COLO668 (cell line): ENCODE data around the gene RNASE12.
"Not testable (repeated sequence)": the region's sequence is repeated elsewhere in the genome, so short reads cannot be mapped to it uniquely, and the experiment has no call there.

Experiments used
- DNase-seq: peaks from one replicate; lab custom pipeline; 2025; ENCODE audit not compliant: unreplicated experiment; lab: John Stamatoyannopoulos, UW

The RNASE12 gene

GRCh38 chr14:20583142-20583541 is 8.0 kb downstream of the RNASE12 start:
- DNase-seq, result no peak

DNA sequence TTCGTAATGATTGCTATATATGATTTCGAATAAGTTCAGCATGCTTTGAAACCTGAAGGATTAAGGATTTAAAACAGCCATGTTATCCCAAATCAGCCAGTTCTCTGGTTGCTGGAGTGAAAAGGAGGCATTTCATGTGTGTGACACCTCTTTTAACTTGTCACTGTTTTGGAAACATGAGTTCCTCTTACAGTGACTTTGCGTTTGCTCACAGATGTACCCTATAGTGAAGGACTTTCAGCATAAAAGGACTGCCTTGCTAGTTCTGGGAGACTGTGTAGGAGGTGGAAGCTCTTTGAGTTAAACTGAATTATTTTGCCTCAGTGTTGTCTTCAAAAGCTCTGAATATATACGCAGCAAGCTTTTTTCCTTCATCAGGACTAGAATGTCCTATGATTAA is 10.9 kb downstream of the RNASE12 start:
- no peak for DNase-seq

DNA sequence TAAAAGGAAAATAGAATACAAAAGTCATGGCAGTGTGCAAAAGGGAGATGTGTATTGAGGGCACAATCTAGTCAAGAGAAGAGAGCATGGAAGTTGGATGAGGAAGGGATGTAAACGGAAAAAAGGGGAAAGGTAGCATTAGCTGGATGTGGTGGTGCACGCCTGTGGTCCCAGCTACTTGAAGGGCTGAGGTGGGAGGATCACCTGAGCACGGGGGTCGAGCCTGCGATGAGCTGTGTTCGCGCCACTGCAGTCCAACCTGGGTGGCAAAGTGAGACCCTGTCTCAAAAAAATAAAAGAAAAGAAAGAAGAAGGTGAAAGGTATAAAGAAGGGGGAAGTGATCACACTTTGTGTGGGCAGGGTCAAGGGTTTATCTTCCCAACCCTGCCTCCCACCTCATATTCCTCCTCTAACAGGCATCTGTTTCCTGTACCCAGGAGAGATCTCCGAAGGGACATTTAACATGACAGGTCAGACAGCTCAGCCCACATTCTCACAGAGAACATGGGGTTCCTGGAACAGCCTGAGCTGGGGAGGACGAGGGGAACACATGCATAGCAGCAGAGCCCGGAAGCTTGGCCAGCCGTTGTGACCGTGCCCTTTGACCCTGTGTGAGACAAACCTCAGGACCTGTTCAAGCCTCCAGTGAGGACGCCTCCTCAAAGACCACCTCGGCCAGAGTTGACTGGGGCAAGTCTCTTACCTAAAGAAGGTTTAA is 12.2 kb downstream of the RNASE12 start:
- no peak for DNase-seq

DNA sequence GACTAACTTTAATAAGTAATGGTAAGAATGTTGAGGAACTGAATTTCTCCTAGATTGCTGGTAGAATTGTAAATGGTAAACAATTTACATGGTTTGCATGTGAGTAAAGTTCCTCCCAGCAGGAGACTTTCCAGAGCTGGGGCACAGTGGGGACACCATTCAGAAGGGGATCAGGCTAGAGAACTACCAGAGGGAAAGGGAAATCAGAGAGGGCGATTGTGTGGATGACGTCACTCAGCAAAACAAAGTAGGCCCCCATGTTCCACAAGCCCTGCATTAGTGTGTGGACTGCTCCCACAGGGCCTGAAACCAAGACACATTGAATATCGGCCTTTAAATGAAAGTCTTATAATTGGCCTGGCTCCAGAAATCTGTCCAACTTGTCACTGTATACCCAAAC is 12.9 kb downstream of the RNASE12 start:
- DNase-seq, result no peak

DNA sequence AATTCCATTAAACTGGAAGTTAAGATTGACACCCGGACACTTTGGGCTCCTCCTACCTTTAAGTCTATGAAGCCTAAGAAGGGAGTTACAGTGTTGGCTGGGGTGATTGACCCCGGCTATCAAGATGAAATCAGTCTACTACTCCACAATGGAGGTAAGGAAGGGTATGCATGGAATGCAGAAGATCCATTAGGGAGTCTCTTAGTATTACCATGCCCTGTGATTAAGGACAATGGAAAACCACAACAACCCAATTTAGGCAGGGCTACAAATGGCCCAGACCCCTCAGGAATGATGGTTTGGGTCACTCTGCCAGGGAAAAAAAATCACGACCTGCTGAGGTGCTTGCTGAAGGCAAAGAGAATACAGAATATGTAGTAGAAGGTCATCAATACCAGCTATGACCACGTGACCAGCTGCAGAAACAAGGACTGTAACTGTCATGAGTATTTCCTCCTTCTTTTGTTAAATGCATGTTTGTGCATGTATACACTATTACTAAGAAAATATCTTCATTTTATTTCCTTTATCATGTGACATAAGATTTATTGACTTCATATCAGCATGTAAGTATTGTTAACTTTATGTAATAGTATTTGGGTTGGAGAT is 18.7 kb downstream of the RNASE12 start:
- DNase-seq, result not testable (repeated sequence)

GRCh38 chr14:20570720-20571119 is 20.5 kb downstream of the RNASE12 start:
- not testable (repeated sequence) for DNase-seq

DNA sequence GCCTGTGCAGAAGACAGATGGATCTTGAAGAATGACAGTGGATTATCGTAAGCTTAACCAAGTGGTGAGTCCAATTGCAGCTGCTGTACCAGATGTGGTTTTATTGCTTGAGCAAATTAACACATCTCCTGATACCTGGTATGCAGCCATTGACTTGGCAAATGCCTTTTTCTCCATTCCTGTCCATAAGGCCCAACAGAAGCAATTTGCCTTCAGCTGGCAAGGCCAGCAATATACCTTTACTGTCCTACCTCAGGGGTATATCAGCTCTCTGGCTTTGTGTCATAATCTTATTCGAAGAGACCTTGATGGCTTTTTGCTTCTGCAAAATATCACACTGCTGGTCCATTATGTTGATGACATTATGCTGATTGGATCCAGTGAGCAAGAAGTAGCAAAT is 21.3 kb downstream of the RNASE12 start:
- DNase-seq, result not testable (repeated sequence)

DNA sequence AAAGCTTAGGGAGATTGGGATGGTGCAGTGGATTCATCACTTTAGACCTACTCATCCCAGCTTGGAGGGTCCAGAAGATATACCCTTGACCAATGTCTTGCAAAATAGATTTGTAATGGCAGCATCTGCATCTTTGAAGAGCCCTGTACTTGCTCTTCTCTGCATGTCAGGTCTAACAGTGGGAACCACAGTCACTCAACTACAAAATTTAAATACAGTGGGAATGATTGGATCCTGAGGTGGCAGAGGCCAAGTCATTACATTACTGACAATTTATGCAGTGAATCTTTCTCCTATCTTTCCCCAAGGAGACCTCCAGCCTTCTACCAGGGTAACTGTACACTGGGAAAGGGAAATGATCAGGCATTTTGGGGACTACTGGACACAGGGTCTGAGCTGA is 22.1 kb downstream of the RNASE12 start:
- DNase-seq, result no peak

DNA sequence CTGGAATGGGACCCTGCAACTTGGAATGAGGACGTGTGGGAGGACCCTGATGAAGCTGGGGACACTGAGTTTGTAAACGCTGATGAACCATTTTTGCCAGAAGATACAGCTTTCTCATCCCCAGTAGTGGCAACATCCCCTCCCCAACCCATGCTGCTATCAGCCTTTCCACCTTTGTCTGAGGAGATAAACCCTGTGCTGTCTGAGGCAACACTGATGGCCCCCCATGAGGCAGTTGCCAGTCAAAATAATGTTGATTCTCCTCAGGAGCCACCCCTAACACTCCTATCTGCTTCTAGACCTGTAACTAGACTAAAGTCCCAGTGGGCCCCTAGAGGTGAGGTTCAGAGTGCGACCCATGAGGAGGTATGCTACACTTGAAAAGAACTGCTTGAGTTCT is 22.8 kb downstream of the RNASE12 start:
- DNase-seq, result no peak

- not testable (repeated sequence) for DNase-seq
These were observed 24.0 kb downstream of the RNASE12 start for GRCh38 chr14:20567199-20567598.

GRCh38 chr14:20564501-20564997 is 26.6 kb downstream of the RNASE12 start:
- DNase-seq, result no peak

GRCh38 chr14:20563971-20564370 is 27.2 kb downstream of the RNASE12 start:
- no peak for DNase-seq

DNA sequence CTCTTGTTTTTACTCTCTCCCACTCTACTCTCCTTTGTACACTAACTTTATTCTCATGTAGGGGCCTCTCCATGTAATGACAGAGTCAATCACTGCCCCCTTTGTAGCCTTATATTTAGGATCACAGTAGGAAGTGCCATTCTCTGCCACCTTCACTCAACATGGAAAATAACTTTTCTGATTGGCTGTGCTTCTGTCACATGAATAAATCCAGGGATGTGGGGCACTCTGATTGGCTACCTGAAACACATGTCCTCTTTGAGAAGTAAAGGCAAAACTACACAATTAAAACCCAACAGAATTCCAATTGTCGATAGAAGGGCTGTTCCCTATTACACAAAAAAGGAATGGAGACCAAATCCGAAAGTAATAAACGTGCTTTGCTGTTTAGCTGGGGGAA is 30.2 kb downstream of the RNASE12 start, which contains the start of gene RNASE9:
RNASE9 (minus strand) TSS at position 87 of the 400 bp plus-strand sequence.
- DNase-seq, result no peak

GRCh38 chr14:20559461-20559904 is 31.7 kb downstream of the RNASE12 start:
- no peak for DNase-seq

DNA sequence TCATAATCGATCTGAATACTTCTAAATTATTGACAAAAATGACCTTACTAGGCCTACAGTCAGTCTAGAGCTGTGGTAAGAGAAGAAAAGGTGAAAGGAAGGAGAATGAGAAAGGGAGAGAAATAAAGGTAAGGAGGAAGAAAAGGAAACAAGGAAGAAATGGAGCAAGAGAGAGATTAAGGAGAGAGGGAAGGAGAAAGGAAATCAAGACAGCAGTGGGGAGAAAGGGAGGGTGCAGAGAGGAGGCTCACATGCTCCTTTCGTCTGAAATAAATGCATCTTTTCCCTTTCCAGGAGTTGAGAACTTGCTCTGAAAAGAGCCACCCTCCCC is 34.0 kb downstream of the RNASE12 start:
- no peak for DNase-seq

DNA sequence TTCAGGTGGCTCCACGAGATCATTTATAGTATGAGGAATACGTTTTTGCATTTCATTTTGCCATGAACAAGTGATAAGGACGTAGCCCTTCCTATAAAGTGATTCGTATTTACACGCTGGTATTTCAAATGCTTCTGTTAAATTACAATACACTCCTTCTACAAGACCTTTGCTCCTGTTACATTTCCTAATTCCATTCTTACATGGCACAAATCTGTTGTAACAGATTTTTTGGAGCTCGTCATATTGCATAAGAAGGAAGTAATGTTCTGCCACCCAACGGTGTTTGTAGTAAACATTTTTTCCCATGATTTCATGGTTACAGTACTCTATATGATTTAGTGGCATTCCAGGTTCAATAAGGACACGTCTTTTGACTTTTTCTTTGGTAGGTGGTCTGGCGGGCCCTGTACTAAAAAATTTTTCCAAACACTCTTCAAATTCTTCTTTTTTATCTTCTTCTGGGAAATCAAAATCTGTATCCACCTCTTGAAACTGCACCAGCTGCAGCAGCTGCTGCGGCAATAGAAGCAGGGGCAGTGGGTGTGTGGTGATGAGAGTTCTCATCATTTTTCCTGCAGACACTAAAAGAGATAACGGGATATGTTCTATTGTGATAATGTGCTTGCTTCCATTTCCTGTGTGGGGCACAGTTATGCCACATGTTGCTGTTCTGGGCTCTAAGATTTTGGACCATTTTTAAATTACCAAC is 34.5 kb downstream of the RNASE12 start:
- DNase-seq, result no peak

GRCh38 chr14:20555845-20556244 is 35.3 kb downstream of the RNASE12 start:
- DNase-seq, result no peak

DNA sequence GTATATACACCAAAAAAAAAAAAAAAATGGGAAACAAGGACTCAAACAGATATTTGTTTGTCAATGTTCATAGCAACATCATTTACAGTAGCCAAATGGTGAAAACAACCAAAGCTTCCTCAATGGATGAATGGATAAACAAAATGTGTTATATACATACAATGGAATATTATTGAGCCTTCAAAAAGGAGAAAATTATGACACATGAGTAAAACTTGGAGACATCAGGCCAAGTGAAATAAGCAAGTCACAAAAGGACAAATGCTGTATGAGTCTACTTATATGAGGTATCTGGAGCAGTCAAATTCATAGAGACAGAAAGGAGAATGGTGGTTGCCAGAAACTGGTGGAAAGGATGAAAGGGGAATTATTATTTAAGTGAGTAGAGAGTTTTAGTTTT is 38.2 kb downstream of the RNASE12 start:
- no peak for DNase-seq

- no peak for DNase-seq
These were observed 39.6 kb downstream of the RNASE12 start for GRCh38 chr14:20551606-20552005.

GRCh38 chr14:20550926-20551325 is 40.2 kb downstream of the RNASE12 start:
- DNase-seq, result no peak

DNA sequence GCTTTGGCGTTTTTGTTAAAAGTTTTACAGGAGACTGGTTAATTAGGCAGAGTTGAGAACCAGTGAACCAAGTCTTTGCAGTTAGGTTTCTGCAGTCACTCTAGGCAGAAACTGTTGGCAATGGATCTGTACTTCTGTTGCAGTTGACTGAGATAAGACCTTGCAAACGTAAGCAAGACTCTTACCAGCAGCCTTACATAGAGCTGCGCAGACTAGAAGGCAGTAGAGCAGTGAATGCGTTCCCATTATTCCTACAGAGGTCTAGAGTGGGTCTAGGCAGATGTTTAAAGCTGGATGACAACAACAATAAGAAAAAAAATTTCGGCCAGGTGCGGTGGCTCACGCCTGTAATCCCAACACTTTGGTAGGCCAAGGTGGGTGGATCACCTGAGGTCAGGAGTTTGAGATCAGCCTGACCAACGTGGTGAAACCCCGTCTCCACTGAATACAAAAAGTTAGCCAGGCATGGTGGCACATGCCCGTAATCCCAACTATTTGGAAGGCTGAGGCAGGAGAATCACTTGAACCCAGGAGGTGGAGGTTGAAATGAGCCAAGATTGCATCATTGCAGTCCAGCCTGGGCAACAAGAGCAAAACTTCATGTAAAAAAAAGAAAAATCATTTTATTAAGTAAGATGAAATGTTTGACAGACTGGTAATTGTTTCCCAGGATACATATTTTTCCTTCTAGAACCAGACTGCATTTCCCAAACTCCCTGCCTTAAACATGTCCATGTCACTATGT is 42.6 kb downstream of the RNASE12 start:
- no peak for DNase-seq
